ENCODE measurements around the gene TNC.
A peak's percentile ranks its signal among the peaks of the same experiment; 100 is the strongest.

The TNC gene

DNA sequence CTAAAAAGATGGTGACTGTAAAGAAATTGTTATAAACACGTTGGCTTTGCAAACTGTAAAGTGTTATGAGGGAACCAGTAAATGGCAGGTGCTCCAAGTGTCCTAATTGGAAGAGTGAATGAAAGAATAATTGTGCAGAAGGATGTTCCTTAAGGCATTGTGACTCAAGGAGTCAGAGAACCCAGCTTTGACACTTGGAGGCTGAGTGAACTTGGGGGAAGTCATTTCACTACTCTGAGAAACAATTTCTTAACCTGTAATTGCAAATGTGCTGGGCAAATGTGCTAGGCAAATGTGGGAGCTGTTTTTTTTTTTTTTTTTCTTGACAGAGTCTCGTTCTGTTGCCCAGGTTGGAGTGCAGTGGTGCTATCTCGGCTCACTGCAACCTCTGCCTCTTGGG lies 103.5 kb downstream of the TNC start:
- Histone ChIP-seq H3K4me3 (ENCODE audit: low read depth, low read length) (no peak overlapping the region), H3K27ac (ENCODE audit: low read depth, low read length) (no peak overlapping the region), H3K27me3 (ENCODE audit: insufficient read depth, low read length) (no peaks in the 10 kb centered on the region), H3K36me3 (ENCODE audit: insufficient read depth, low read length) (no peaks in the 10 kb centered on the region), H3K4me1 (ENCODE audit: control insufficient read depth, insufficient read depth, low read length, unreplicated experiment) (peaks cover 21% of the 10 kb centered on the region), H2AFZ (ENCODE audit: low read length, unreplicated experiment) (no peak overlapping the region), H3K79me2 (ENCODE audit: control insufficient read depth, insufficient read depth, low read length, unreplicated experiment) (no peaks in the 10 kb centered on the region)

DNA sequence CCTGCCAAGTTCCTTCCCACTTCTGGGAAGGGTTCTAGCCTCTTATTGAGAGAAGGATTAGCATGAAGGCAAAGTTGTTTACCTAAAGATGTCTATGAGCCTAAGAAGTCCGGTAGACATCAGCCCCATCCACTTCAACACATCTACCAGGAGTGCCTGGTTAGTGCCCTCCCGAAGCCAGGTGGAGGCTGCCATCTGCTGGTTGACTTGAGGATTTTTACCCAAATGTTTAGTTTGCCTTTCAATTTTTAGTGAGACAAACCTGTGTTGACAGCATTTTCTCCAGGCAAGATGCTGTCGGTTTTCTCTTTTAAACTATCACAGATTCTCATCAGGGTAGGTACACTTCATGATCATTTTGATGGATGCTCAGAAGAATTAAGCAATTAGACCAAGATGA lies 104.0 kb downstream of the TNC start:
- no peak overlapping the region for H3K27ac ChIP-seq (ENCODE audit: low read depth, low read length)
- H3K36me3 ChIP-seq (ENCODE audit: insufficient read depth, low read length): no peaks in the 10 kb centered on the region
- no peak overlapping the region for H3K4me3 ChIP-seq (ENCODE audit: low read depth, low read length)
- H3K27me3 ChIP-seq (ENCODE audit: insufficient read depth, low read length): no peaks in the 10 kb centered on the region
- no peaks in the 10 kb centered on the region for H3K79me2 ChIP-seq (ENCODE audit: control insufficient read depth, insufficient read depth, low read length, unreplicated experiment)
- peaks cover 21% of the 10 kb centered on the region for H3K4me1 ChIP-seq (ENCODE audit: control insufficient read depth, insufficient read depth, low read length, unreplicated experiment)
- H2AFZ ChIP-seq (ENCODE audit: low read length, unreplicated experiment): no peak overlapping the region

DNA sequence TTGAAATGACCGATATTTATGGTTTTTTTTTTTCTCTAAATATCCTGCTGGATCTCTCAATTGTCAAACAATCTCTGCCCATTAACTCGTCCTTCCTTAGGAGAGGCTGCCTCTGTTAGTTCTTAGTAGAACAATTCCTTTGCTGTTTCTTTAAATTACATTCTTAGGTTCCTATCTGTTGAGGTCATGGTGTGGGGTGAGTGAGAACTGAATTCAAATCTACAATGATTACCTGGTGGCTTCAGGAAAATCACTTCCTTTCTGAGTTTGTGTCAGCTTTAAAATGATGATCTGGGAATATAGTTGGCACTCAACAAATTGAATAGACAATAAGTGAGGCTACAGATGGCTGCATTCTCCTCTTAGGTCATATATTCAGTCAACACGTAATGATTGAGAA lies 105.5 kb downstream of the TNC start:
- Histone ChIP-seq H3K27me3 (ENCODE audit: insufficient read depth, low read length) (no peaks in the 10 kb centered on the region), H3K36me3 (ENCODE audit: insufficient read depth, low read length) (no peaks in the 10 kb centered on the region), H3K79me2 (ENCODE audit: control insufficient read depth, insufficient read depth, low read length, unreplicated experiment) (no peaks in the 10 kb centered on the region), H3K4me1 (ENCODE audit: control insufficient read depth, insufficient read depth, low read length, unreplicated experiment) (peaks cover 20% of the 10 kb centered on the region), H3K4me3 (ENCODE audit: low read depth, low read length) (no peak overlapping the region), H2AFZ (ENCODE audit: low read length, unreplicated experiment) (no peak overlapping the region), H3K27ac (ENCODE audit: low read depth, low read length) (no peak overlapping the region)

DNA sequence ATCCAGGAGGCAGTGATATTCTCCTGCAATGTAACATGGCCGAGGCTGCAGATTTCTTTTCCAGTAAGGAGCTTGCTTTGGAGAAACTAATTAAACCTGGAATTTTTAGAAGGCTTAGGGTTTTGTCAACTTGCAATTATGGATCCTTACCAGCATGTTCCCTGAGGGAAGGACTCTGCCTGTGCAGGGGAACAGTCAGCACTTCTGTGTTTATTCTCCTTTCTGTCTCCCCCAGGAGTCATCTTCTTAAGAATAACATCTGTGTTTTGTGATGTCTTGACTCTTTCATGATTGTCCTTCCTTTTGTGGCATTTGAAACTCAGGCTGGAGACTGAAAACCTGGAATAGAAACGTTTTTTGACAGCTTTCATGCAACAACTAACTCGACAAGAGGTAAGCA lies 107.1 kb downstream of the TNC start:
- Histone ChIP-seq H3K27me3 (ENCODE audit: insufficient read depth, low read length) (no peaks in the 10 kb centered on the region), H3K4me1 (ENCODE audit: control insufficient read depth, insufficient read depth, low read length, unreplicated experiment) (peaks cover 33% of the 10 kb centered on the region), H3K4me3 (ENCODE audit: low read depth, low read length) (no peak overlapping the region), H3K36me3 (ENCODE audit: insufficient read depth, low read length) (no peaks in the 10 kb centered on the region), H2AFZ (ENCODE audit: low read length, unreplicated experiment) (no peak overlapping the region), H3K79me2 (ENCODE audit: control insufficient read depth, insufficient read depth, low read length, unreplicated experiment) (no peaks in the 10 kb centered on the region), H3K27ac (ENCODE audit: low read depth, low read length) (no peak overlapping the region)

DNA sequence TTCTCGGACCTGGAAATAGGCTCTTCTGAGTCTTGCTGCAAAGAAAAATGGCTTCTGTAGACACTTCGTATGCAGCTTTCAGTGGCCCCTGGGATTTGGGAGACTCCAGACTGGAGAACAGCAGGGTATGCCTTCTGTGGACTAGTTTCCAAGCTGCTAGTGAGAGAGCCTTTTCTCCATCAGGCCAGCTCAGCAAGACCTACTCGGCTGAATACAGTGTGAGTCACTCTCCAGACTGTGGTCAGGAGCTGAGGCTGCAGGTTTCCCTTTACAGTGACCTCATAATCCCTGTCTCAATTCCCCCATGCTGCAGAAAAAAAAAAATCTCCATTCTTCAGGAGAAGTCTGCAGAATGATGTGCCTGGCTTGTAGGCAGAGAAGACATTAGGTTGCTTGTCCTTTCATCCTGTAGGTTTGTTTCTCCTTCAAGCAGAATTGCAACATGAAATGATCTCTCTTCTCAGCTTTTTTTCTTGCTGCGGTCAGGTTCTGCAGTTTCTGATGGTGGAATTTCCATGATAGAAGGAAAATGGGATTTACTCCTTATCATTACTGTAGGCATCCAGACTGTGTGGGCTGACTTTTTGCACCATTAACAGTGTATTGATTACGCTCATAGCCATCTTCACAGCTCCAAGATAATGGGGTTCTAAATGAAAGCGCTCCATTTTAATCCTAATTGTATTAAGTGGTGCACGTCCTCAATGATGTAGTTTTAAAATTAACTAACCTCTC lies 109.3 kb downstream of the TNC start:
- no peaks in the 10 kb centered on the region for H3K27me3 ChIP-seq (ENCODE audit: insufficient read depth, low read length)
- H2AFZ ChIP-seq (ENCODE audit: low read length, unreplicated experiment): no peak overlapping the region
- no peaks in the 10 kb centered on the region for H3K79me2 ChIP-seq (ENCODE audit: control insufficient read depth, insufficient read depth, low read length, unreplicated experiment)
- peaks cover 43% of the 10 kb centered on the region for H3K4me1 ChIP-seq (ENCODE audit: control insufficient read depth, insufficient read depth, low read length, unreplicated experiment)
- 0 out of 2 replicates have a peak overlapping the region, but pooled peaks have one; percentile 3 for H3K27ac ChIP-seq (ENCODE audit: low read depth, low read length)
- H3K36me3 ChIP-seq (ENCODE audit: insufficient read depth, low read length): no peaks in the 10 kb centered on the region
- no peak overlapping the region for H3K4me3 ChIP-seq (ENCODE audit: low read depth, low read length)

DNA sequence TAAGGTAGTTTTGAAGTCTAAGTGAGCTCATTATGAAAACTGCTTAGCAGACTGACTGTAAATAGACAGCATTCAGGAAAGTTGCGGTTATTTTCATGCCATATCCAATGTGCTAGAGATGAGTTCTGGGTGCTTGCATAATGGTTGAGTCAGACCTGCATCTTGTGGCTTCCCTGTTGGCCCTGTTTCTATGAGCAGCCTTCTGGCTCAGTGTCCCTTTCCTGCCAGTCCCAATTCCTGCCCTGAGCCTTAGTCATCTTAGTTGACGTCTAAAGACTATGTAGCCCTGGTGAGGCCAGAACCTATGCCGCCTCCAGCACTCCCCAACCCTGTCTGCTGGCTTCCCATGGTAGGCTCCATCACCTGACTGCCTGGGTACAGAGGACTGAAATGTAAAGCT lies 111.3 kb downstream of the TNC start:
- Histone ChIP-seq H3K4me3 (ENCODE audit: low read depth, low read length) (no peak overlapping the region), H2AFZ (ENCODE audit: low read length, unreplicated experiment) (no peak overlapping the region), H3K4me1 (ENCODE audit: control insufficient read depth, insufficient read depth, low read length, unreplicated experiment) (peaks cover 43% of the 10 kb centered on the region), H3K27ac (ENCODE audit: low read depth, low read length) (peak overlapping the region; percentile 71), H3K36me3 (ENCODE audit: insufficient read depth, low read length) (no peaks in the 10 kb centered on the region), H3K79me2 (ENCODE audit: control insufficient read depth, insufficient read depth, low read length, unreplicated experiment) (no peaks in the 10 kb centered on the region), H3K27me3 (ENCODE audit: insufficient read depth, low read length) (no peaks in the 10 kb centered on the region)

DNA sequence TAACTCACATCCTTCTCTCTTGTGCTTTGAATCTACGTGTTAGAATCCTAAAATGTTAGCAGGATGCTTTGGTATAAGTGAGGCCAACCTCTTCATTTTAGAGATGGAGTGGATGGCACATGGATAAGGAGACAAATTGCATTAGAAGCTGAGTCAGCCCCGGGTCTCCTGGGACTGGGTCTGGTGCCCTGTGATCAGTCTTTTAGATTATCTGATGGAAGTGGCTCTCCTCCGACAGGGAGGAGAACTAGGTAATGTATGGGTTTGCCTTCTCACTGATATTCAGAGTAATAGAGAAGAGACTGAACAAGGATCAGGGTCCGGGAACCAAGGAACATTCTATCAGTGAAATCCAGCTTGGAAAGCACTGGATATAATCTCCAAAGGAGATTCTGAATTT lies 112.6 kb downstream of the TNC start:
- Histone ChIP-seq H3K27ac (ENCODE audit: low read depth, low read length) (no peak overlapping the region), H2AFZ (ENCODE audit: low read length, unreplicated experiment) (no peak overlapping the region), H3K36me3 (ENCODE audit: insufficient read depth, low read length) (no peaks in the 10 kb centered on the region), H3K79me2 (ENCODE audit: control insufficient read depth, insufficient read depth, low read length, unreplicated experiment) (no peaks in the 10 kb centered on the region), H3K27me3 (ENCODE audit: insufficient read depth, low read length) (no peaks in the 10 kb centered on the region), H3K4me1 (ENCODE audit: control insufficient read depth, insufficient read depth, low read length, unreplicated experiment) (peaks cover 37% of the 10 kb centered on the region), H3K4me3 (ENCODE audit: low read depth, low read length) (no peak overlapping the region)

DNA sequence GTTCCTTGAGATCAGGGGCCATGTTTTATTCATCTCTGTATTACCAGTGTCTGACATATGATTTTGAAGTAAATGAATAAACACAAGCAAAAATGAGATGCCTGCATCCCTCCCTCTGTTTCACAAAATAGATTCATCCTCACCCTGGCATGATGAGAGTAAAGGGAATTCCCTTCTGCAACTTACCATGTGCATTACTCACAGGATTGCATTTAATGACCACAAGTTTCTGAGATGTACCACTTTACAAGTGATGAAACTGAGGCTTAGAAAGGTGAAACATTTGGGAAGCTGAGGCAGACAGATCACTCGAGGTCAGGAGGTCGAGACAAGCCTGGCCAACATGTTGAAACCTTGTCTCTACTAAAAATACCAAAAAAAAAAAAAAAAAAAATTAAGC lies 113.4 kb downstream of the TNC start:
- Histone ChIP-seq H3K4me1 (ENCODE audit: control insufficient read depth, insufficient read depth, low read length, unreplicated experiment) (peaks cover 37% of the 10 kb centered on the region), H2AFZ (ENCODE audit: low read length, unreplicated experiment) (no peak overlapping the region), H3K36me3 (ENCODE audit: insufficient read depth, low read length) (no peaks in the 10 kb centered on the region), H3K27me3 (ENCODE audit: insufficient read depth, low read length) (no peaks in the 10 kb centered on the region), H3K79me2 (ENCODE audit: control insufficient read depth, insufficient read depth, low read length, unreplicated experiment) (no peaks in the 10 kb centered on the region), H3K27ac (ENCODE audit: low read depth, low read length) (no peak overlapping the region), H3K4me3 (ENCODE audit: low read depth, low read length) (no peak overlapping the region)

DNA sequence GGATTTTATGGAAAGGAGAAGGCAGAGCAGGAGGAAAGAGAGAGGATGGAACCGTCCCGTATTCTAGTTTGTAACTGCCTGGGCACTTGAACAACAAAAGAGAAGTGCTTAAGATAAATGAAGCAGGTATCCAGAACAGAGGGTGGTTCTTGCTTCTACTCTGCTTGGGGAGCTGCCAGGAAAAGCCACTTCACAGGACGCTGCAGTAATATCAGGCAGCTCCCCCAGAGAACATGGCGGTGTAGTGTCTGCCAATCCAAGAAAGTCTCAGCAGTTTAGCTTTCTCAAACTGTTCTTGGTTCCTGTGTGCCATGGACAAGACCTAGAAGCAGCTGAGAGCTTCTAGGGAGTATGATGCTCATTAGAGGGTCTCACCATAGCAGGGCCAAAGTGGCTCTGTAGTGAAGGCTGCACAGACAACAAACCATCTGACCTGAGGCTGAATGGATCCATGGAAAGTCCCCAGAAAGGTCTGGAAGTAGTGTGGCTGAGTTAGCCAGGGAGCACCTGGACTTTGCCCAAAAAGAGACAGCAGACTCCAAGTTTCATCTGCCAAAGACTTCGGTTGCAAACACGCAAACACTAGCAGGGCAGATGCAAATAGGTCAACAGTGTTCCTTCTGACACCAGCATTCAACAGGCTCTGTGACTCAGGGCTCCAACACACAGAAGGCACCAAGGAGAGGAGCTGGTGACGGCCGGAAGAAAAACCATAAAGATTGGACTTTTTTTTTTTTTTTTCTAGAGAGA lies 115.4 kb downstream of the TNC start:
- Histone ChIP-seq H3K79me2 (ENCODE audit: control insufficient read depth, insufficient read depth, low read length, unreplicated experiment) (no peaks in the 10 kb centered on the region), H3K36me3 (ENCODE audit: insufficient read depth, low read length) (no peaks in the 10 kb centered on the region), H3K4me1 (ENCODE audit: control insufficient read depth, insufficient read depth, low read length, unreplicated experiment) (peaks cover 23% of the 10 kb centered on the region), H2AFZ (ENCODE audit: low read length, unreplicated experiment) (no peak overlapping the region), H3K27me3 (ENCODE audit: insufficient read depth, low read length) (no peaks in the 10 kb centered on the region), H3K4me3 (ENCODE audit: low read depth, low read length) (no peak overlapping the region), H3K27ac (ENCODE audit: low read depth, low read length) (no peak overlapping the region)

DNA sequence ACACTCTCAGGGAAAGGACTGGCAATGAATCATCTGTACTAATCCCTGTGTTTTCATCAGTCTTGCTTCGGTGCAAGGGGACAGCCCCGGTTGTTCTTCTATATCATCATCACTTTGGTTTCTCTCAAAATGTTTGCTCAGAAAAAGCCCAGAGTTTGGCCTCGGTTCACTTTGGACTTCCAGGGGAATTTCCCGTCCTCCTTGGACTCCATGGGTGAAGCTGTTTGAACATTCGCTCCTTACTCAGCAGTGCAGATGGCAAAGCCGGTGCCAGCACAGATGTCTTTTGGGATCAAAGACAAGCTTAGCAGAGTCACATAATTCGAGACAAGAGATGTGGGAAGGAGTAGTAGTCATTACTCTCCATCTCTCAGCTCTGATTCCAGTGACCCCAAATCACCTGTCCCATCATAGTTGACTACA lies 117.7 kb downstream of the TNC start:
- Histone ChIP-seq H2AFZ (ENCODE audit: low read length, unreplicated experiment) (no peak overlapping the region), H3K79me2 (ENCODE audit: control insufficient read depth, insufficient read depth, low read length, unreplicated experiment) (no peaks in the 10 kb centered on the region), H3K27ac (ENCODE audit: low read depth, low read length) (no peak overlapping the region), H3K4me1 (ENCODE audit: control insufficient read depth, insufficient read depth, low read length, unreplicated experiment) (peaks cover 4% of the 10 kb centered on the region), H3K4me3 (ENCODE audit: low read depth, low read length) (no peak overlapping the region), H3K27me3 (ENCODE audit: insufficient read depth, low read length) (no peaks in the 10 kb centered on the region), H3K36me3 (ENCODE audit: insufficient read depth, low read length) (no peaks in the 10 kb centered on the region)

DNA sequence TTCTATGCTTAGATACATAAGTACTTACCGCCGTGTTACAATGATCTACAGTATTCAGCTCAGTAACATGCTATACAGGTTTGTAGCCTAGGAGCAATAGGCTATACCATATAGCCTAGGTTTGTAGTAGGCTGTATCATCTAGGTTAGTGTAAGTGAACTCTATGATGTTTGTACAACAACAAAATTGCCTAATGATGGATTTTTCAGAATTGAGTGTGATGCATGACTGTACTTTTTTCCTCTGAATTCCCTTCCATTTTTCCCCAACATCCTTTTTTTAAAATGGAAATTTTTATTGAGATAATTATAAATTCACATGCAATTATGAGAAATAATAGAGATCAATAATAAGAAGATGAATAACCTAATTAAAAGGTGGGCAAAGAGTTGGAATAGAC lies 119.6 kb downstream of the TNC start:
- no peaks in the 10 kb centered on the region for H3K27me3 ChIP-seq (ENCODE audit: insufficient read depth, low read length)
- no peaks in the 10 kb centered on the region for H3K4me1 ChIP-seq (ENCODE audit: control insufficient read depth, insufficient read depth, low read length, unreplicated experiment)
- H3K79me2 ChIP-seq (ENCODE audit: control insufficient read depth, insufficient read depth, low read length, unreplicated experiment): no peaks in the 10 kb centered on the region
- H3K4me3 ChIP-seq (ENCODE audit: low read depth, low read length): no peak overlapping the region
- H2AFZ ChIP-seq (ENCODE audit: low read length, unreplicated experiment): no peak overlapping the region
- H3K27ac ChIP-seq (ENCODE audit: low read depth, low read length): no peak overlapping the region
- H3K36me3 ChIP-seq (ENCODE audit: insufficient read depth, low read length): no peaks in the 10 kb centered on the region

Measured in ACC112 (cell line).